Thyroid gland (tissue), 4 donors: ENCODE results near the gene SLC5A9.

ENCODE experiments used
- POLR2A ChIP-seq, 2 donors: fragments of 450-650 bp; IDR thresholded peaks; one replicate each; pipeline ENCODE4 v1.6.1; 2017; ENCODE audit warnings: antibody characterized with exemption in 2 of 2, mild to moderate bottlenecking in 2 of 2, moderate library complexity in 1 of 2
- TF ChIP-seq, protein P1 (sequence below), 6 experiments: fragments of 200-600 bp in 3 of 6; fragments of 450-650 bp in 3 of 6; sonication (generic) in 3 of 6; IDR thresholded peaks; one replicate each; pipeline ENCODE4 v1.5.1; 2016 to 2019; ENCODE audit warnings: antibody characterized with exemption in 6 of 6, mild to moderate bottlenecking in 2 of 6, inconsistent platforms in 1 of 6, moderate library complexity in 1 of 6

DNA sequence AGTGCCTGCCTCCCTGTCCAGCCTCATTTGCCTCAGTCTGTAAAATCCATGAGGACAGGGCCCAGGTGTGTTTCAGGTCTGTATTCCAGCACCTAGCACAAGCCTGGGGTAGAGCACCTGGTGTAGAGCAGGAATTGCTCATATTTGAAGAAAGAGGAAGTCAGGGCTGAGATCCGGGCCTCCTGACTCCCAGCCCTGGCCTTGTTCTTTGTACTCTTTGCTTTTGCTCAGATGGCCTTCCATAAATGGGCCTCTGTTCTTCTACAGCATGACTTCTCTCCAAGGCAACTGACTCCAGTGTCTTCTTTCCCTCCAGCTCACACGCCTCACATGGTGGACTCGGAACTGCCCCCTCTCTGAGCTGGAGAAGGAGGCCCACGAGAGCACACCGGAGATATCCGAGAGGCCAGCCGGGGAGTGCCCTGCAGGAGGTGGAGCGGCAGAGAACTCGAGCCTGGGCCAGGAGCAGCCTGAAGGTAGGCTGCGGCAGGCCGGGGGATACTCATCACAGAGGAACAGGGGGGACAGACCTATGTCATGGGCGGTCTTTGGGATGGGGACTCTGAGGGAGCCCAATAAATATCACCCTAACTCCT lies 19.7 kb downstream of the SLC5A9 start:
- TF ChIP-seq, protein P1, sequence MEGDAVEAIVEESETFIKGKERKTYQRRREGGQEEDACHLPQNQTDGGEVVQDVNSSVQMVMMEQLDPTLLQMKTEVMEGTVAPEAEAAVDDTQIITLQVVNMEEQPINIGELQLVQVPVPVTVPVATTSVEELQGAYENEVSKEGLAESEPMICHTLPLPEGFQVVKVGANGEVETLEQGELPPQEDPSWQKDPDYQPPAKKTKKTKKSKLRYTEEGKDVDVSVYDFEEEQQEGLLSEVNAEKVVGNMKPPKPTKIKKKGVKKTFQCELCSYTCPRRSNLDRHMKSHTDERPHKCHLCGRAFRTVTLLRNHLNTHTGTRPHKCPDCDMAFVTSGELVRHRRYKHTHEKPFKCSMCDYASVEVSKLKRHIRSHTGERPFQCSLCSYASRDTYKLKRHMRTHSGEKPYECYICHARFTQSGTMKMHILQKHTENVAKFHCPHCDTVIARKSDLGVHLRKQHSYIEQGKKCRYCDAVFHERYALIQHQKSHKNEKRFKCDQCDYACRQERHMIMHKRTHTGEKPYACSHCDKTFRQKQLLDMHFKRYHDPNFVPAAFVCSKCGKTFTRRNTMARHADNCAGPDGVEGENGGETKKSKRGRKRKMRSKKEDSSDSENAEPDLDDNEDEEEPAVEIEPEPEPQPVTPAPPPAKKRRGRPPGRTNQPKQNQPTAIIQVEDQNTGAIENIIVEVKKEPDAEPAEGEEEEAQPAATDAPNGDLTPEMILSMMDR (IDR thresholded peaks at IDR 0.05): no peak
- no peak for TF ChIP-seq POLR2A (IDR thresholded peaks at IDR 0.05)
